OCI-LY1 (cell line): ENCODE measurements around the gene SPOCK1.
"Not testable (repeated sequence)": the region's sequence is repeated elsewhere in the genome, so short reads cannot be mapped to it uniquely, and the experiment has no call there.

Experiments
- CTCF ChIP-seq: fragments of 200-600 bp; sonication (generic), shearing (Covaris generic); IDR thresholded peaks from 2 replicates; pipeline ENCODE4 v1.5.1; 2017; ENCODE audit warnings: mild to moderate bottlenecking, antibody characterized with exemption, low read length, moderate library complexity, mixed read lengths
- EZH2 ChIP-seq: fragments of 200-600 bp; sonication (generic), shearing (Covaris generic); IDR thresholded peaks from 2 replicates; pipeline ENCODE4 v1.8.0; 2017; ENCODE audit warnings: borderline replicate concordance, mixed run types, mild to moderate bottlenecking, antibody characterized with exemption, low read length, moderate library complexity, mixed read lengths

GRCh38 chr5:137535449-137535848, 36.3 kb upstream of the SPOCK1 start:
- not testable (repeated sequence) for TF ChIP-seq CTCF, EZH2
